GM23338 (cell line): Measurements from ENCODE around the gene MSANTD7. TPM values are rescaled to one million over a fixed set of nuclear protein-coding genes. Genes with fewer than 3 reads are reported as not detected.

ENCODE experiments used
- ATAC-seq: fragments of 200-7000 bp; cut with Tn5 transposase; 3 replicates; pipeline ENCODE4 v1.9.1; 2020
- DNase-seq: peaks from one replicate; pipeline ENCODE4 v3.0.0-alpha.2; 2015; ENCODE audit warnings: low spot score
- H2AFZ ChIP-seq: fragments of 200-600 bp; sonication (generic); 2 replicates; pipeline ENCODE4 v1.8.0; 2016; ENCODE audit warnings: antibody characterized with exemption, mild to moderate bottlenecking, moderate library complexity
- H3F3A ChIP-seq: fragments of 200-600 bp; sonication (generic); replicated peaks from 2 replicates; pipeline ENCODE4 v1.8.0; 2017; ENCODE audit warnings: antibody characterized with exemption, mixed run types, low read depth
- H3K27ac ChIP-seq: fragments of 200-600 bp; sonication (generic); 2 replicates; pipeline ENCODE4 v1.6.1; 2016; ENCODE audit warnings: low read depth
- H3K27me3 ChIP-seq: fragments of 200-600 bp; sonication (generic); 2 replicates; pipeline ENCODE4 v1.8.0; 2016; ENCODE audit warnings: mild to moderate bottlenecking, mixed run types, moderate library complexity; ENCODE audit not compliant: insufficient read depth
- H3K36me3 ChIP-seq: fragments of 200-600 bp; sonication (generic); 2 replicates; pipeline ENCODE4 v1.8.0; 2016; ENCODE audit warnings: mild to moderate bottlenecking; ENCODE audit not compliant: insufficient read depth
- H3K4me1 ChIP-seq: fragments of 200-600 bp; sonication (generic); 2 replicates; pipeline ENCODE4 v1.8.0; 2016; ENCODE audit warnings: mild to moderate bottlenecking, moderate library complexity; ENCODE audit not compliant: insufficient read depth
- H3K4me2 ChIP-seq: fragments of 200-600 bp; sonication (generic); 2 replicates; pipeline ENCODE4 v1.7.1; 2017; ENCODE audit warnings: mixed run types
- H3K4me3 ChIP-seq: fragments of 200-600 bp; sonication (generic); 2 replicates; pipeline ENCODE4 v1.6.1; 2016; ENCODE audit warnings: mixed run types
- H3K79me2 ChIP-seq: fragments of 200-600 bp; sonication (generic); replicated peaks from 2 replicates; pipeline ENCODE4 v1.8.0; 2017; ENCODE audit warnings: mild to moderate bottlenecking; ENCODE audit not compliant: insufficient read depth
- H3K9me2 ChIP-seq: fragments of 200-600 bp; sonication (generic); 2 replicates; pipeline ENCODE4 v1.8.0; 2017; ENCODE audit not compliant: insufficient read depth
- H4K20me1 ChIP-seq: fragments of 200-600 bp; sonication (generic); replicated peaks from 2 replicates; pipeline ENCODE4 v1.8.0; 2017; ENCODE audit warnings: mild to moderate bottlenecking; ENCODE audit not compliant: insufficient read depth
- H3K27ac Mint-ChIP-seq: 2 replicates; pipeline ENCODE4 v1.8.0; 2020; ENCODE audit warnings: inconsistent platforms, mild to moderate bottlenecking, moderate library complexity, mixed read lengths
- H3K27me3 Mint-ChIP-seq: 3 replicates; pipeline ENCODE4 v1.8.0; 2022; ENCODE audit warnings: low read depth, mild to moderate bottlenecking, moderate library complexity, mixed read lengths, inconsistent platforms; ENCODE audit not compliant: insufficient read depth, poor library complexity
- H3K36me3 Mint-ChIP-seq: 3 replicates; pipeline ENCODE4 v1.8.0; 2021; ENCODE audit warnings: low read depth, mild to moderate bottlenecking, inconsistent platforms, moderate library complexity, mixed read lengths
- H3K4me1 Mint-ChIP-seq: 3 replicates; pipeline ENCODE4 v1.8.0; 2020; ENCODE audit warnings: mild to moderate bottlenecking, inconsistent platforms, mixed read lengths
- H3K4me3 Mint-ChIP-seq: 3 replicates; pipeline ENCODE4 v1.8.0; 2021; ENCODE audit warnings: moderate library complexity, mild to moderate bottlenecking, inconsistent platforms, mixed read lengths
- H3K9me3 Mint-ChIP-seq: 3 replicates; pipeline ENCODE4 v1.8.0; 2020; ENCODE audit warnings: moderate library complexity, mild to moderate bottlenecking, inconsistent platforms, mixed read lengths
- EZH2 ChIP-seq: fragments of 200-600 bp; sonication (generic); IDR thresholded peaks from one replicate; pipeline ENCODE4 v1.8.0; 2017; ENCODE audit warnings: antibody characterized with exemption, mild to moderate bottlenecking, low read depth; ENCODE audit not compliant: unreplicated experiment
- JUNB ChIP-seq: IDR thresholded peaks from one replicate; pipeline ENCODE4 v1.6.1; 2016; ENCODE audit warnings: antibody characterized with exemption; ENCODE audit not compliant: unreplicated experiment
- NANOG ChIP-seq: IDR thresholded peaks from 2 replicates; pipeline ENCODE4 v1.6.1; 2016; ENCODE audit warnings: antibody characterized with exemption, borderline replicate concordance
- POLR2AphosphoS5 ChIP-seq: IDR thresholded peaks from 2 replicates; pipeline ENCODE4 v1.6.1; 2016; ENCODE audit warnings: antibody characterized with exemption, low read depth
- STAT1 ChIP-seq: IDR thresholded peaks from one replicate; pipeline ENCODE4 v1.6.1; 2016; ENCODE audit warnings: antibody characterized with exemption; ENCODE audit not compliant: unreplicated experiment
- ZNF331 ChIP-seq: fragments of 250-450 bp; sonication (Bioruptor Pico); IDR thresholded peaks from 2 replicates; pipeline ENCODE4 v1.5.0; 2020; ENCODE audit warnings: low read depth, mild to moderate bottlenecking, moderate library complexity
- polyA plus RNA-seq: library from polyadenylated mRNA; unstranded; fragments of >200 nt; fragmentation: Nextera tagmentation; extraction: Ambion mirVana; gene quantifications from 2 replicates; pipeline ENCODE4 v1.2.1, GENCODE V29; 2016
- total RNA-seq: library from RNA; depleted of rRNA; stranded (reverse); fragments of >200 nt; shearing (Covaris generic); gene quantifications from 2 replicates; pipeline ENCODE4 v1.2.3, GENCODE V29; 2014
- TF ChIP-seq, protein P1 (sequence below): IDR thresholded peaks from 2 replicates; pipeline ENCODE4 v1.6.1; 2016; ENCODE audit warnings: antibody characterized with exemption
- TF ChIP-seq, protein P2 (sequence below): IDR thresholded peaks from one replicate; pipeline ENCODE4 v1.6.1; 2018; ENCODE audit warnings: antibody characterized with exemption; ENCODE audit not compliant: unreplicated experiment
- TF ChIP-seq, protein P3 (sequence below): fragments of 250-450 bp; sonication (Bioruptor Pico); IDR thresholded peaks from 2 replicates; pipeline ENCODE4 v1.5.0; 2020; ENCODE audit warnings: mild to moderate bottlenecking, moderate library complexity

Gene MSANTD7
- total and polyA plus RNA-seq, 2 experiments from 2014 or later: 5.3 to 19.8 TPM

DNA sequence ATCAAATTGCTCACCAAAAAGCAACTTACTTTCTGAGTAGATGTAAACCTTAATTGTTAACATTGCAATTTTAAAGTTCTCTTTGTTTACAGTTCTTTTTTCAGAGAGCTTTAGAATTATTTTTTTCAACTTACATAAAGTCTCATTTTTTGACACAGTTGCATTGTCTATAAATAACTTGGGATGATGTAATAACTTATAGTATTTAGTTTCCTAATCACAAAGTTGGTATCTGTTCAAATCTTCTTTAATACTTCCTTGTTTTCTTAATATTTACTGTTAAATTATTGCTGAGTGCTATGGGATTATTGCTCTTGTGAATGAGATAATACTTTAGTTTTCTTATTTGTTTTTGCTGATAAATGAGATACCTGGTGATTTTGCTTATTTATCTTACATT lies 21.7 kb downstream of the MSANTD7 start:
- H3K9me3 Mint-ChIP-seq: no peaks in the 10 kb centered on the region; the same call in 2 of the 3 replicates

More for the DNA sequence above, 21.7 kb downstream of the MSANTD7 start:
- Histone ChIP-seq H3K4me3 (no peak overlapping the region), H3K4me2 (no peak overlapping the region), H3K36me3 (no peaks in the 10 kb centered on the region; the same call in 1 of the 2 replicates), H3K4me1 (no peaks in the 10 kb centered on the region), H3K9me2 (no peaks in the 10 kb centered on the region), H3K27me3 (no peaks in the 10 kb centered on the region), H2AFZ (no peak overlapping the region), H3F3A (no peaks in the 10 kb centered on the region), H4K20me1 (no peaks in the 10 kb centered on the region), H3K79me2 (no peaks in the 10 kb centered on the region), H3K27ac (no peak overlapping the region)
- TF ChIP-seq EZH2 (no peak), STAT1 (no peak), POLR2AphosphoS5 (no peak), JUNB (no peak), NANOG (no peak), ZNF331 (no peak)
- TF ChIP-seq, protein P1, sequence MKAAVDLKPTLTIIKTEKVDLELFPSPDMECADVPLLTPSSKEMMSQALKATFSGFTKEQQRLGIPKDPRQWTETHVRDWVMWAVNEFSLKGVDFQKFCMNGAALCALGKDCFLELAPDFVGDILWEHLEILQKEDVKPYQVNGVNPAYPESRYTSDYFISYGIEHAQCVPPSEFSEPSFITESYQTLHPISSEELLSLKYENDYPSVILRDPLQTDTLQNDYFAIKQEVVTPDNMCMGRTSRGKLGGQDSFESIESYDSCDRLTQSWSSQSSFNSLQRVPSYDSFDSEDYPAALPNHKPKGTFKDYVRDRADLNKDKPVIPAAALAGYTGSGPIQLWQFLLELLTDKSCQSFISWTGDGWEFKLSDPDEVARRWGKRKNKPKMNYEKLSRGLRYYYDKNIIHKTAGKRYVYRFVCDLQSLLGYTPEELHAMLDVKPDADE: no peak
- TF ChIP-seq, protein P2, sequence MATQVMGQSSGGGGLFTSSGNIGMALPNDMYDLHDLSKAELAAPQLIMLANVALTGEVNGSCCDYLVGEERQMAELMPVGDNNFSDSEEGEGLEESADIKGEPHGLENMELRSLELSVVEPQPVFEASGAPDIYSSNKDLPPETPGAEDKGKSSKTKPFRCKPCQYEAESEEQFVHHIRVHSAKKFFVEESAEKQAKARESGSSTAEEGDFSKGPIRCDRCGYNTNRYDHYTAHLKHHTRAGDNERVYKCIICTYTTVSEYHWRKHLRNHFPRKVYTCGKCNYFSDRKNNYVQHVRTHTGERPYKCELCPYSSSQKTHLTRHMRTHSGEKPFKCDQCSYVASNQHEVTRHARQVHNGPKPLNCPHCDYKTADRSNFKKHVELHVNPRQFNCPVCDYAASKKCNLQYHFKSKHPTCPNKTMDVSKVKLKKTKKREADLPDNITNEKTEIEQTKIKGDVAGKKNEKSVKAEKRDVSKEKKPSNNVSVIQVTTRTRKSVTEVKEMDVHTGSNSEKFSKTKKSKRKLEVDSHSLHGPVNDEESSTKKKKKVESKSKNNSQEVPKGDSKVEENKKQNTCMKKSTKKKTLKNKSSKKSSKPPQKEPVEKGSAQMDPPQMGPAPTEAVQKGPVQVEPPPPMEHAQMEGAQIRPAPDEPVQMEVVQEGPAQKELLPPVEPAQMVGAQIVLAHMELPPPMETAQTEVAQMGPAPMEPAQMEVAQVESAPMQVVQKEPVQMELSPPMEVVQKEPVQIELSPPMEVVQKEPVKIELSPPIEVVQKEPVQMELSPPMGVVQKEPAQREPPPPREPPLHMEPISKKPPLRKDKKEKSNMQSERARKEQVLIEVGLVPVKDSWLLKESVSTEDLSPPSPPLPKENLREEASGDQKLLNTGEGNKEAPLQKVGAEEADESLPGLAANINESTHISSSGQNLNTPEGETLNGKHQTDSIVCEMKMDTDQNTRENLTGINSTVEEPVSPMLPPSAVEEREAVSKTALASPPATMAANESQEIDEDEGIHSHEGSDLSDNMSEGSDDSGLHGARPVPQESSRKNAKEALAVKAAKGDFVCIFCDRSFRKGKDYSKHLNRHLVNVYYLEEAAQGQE: no peak
- TF ChIP-seq, protein P3, sequence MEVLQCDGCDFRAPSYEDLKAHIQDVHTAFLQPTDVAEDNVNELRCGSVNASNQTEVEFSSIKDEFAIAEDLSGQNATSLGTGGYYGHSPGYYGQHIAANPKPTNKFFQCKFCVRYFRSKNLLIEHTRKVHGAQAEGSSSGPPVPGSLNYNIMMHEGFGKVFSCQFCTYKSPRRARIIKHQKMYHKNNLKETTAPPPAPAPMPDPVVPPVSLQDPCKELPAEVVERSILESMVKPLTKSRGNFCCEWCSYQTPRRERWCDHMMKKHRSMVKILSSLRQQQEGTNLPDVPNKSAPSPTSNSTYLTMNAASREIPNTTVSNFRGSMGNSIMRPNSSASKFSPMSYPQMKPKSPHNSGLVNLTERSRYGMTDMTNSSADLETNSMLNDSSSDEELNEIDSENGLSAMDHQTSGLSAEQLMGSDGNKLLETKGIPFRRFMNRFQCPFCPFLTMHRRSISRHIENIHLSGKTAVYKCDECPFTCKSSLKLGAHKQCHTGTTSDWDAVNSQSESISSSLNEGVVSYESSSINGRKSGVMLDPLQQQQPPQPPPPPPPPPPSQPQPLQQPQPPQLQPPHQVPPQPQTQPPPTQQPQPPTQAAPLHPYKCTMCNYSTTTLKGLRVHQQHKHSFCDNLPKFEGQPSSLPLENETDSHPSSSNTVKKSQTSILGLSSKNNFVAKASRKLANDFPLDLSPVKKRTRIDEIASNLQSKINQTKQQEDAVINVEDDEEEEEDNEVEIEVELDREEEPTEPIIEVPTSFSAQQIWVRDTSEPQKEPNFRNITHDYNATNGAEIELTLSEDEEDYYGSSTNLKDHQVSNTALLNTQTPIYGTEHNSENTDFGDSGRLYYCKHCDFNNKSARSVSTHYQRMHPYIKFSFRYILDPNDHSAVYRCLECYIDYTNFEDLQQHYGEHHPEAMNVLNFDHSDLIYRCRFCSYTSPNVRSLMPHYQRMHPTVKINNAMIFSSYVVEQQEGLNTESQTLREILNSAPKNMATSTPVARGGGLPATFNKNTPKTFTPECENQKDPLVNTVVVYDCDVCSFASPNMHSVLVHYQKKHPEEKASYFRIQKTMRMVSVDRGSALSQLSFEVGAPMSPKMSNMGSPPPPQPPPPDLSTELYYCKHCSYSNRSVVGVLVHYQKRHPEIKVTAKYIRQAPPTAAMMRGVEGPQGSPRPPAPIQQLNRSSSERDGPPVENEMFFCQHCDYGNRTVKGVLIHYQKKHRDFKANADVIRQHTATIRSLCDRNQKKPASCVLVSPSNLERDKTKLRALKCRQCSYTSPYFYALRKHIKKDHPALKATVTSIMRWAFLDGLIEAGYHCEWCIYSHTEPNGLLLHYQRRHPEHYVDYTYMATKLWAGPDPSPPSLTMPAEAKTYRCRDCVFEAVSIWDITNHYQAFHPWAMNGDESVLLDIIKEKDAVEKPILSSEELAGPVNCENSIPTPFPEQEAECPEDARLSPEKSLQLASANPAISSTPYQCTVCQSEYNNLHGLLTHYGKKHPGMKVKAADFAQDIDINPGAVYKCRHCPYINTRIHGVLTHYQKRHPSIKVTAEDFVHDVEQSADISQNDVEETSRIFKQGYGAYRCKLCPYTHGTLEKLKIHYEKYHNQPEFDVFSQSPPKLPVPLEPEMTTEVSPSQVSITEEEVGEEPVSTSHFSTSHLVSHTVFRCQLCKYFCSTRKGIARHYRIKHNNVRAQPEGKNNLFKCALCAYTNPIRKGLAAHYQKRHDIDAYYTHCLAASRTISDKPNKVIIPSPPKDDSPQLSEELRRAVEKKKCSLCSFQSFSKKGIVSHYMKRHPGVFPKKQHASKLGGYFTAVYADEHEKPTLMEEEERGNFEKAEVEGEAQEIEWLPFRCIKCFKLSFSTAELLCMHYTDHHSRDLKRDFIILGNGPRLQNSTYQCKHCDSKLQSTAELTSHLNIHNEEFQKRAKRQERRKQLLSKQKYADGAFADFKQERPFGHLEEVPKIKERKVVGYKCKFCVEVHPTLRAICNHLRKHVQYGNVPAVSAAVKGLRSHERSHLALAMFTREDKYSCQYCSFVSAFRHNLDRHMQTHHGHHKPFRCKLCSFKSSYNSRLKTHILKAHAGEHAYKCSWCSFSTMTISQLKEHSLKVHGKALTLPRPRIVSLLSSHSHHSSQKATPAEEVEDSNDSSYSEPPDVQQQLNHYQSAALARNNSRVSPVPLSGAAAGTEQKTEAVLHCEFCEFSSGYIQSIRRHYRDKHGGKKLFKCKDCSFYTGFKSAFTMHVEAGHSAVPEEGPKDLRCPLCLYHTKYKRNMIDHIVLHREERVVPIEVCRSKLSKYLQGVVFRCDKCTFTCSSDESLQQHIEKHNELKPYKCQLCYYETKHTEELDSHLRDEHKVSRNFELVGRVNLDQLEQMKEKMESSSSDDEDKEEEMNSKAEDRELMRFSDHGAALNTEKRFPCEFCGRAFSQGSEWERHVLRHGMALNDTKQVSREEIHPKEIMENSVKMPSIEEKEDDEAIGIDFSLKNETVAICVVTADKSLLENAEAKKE (CRISPR knock-in tag): no peak
- H3K27me3 Mint-ChIP-seq: peaks cover 2% of the 10 kb centered on the region
- no peak for DNase-seq
- no peak for ATAC-seq
- H3K27ac Mint-ChIP-seq: no peak overlapping the region
- no peaks in the 10 kb centered on the region for H3K4me1 Mint-ChIP-seq
- peaks cover 40% of the 10 kb centered on the region for H3K36me3 Mint-ChIP-seq
- no peak overlapping the region for H3K4me3 Mint-ChIP-seq
